ENCODE results near the gene RAC2. TPM values are rescaled to one million over a fixed set of nuclear protein-coding genes. Genes with fewer than 3 reads are reported as not detected.

Gene RAC2
- polyA plus RNA-seq, 2 of the 4 experiments (the other 2 are of a cell fraction), result 0.05 TPM; not detected in 1

GRCh38 chr22:37241351-37242142 is 2.5 kb downstream of the RAC2 start:
- 82% methylated on average over 16 of the region's 19 CpGs for WGBS (ENCODE audit: missing lambda C conversion rate)
- H3K27ac ChIP-seq, result no peak overlapping the region
- POLR2A ChIA-PET, result no interaction called here
- FAIRE-seq (no peak), DNase-seq (ENCODE audit: low read depth in 1 of 2, low spot score in 1 of 2) (no peak), ATAC-seq (no peak)
- no peak overlapping the region for H3K4me3 ChIP-seq
- CTCF ChIA-PET, result interaction anchor here (0.8 to 4.9 kb wide), 6 partner anchors 9 to 73 kb away, joined by 3 to 42 read pairs (median 6); no protein-coding TSS in a partner anchor
- H3K4me2 ChIP-seq, result no peak overlapping the region
- H3K9me3 ChIP-seq, result no peaks in the 10 kb centered on the region
- peaks cover 3% of the 10 kb centered on the region; the same call in 1 of the 3 replicates for H3K4me1 ChIP-seq
- no peak for TF ChIP-seq JUN (IDR thresholded peaks at IDR 0.05)

GRCh38 chr22:37240941-37241320 is 3.1 kb downstream of the RAC2 start:
- FAIRE-seq (no peak), DNase-seq (ENCODE audit: low read depth in 1 of 2, low spot score in 1 of 2) (no peak), ATAC-seq (no peak)
- H3K9me3 ChIP-seq, result no peaks in the 10 kb centered on the region
- ChIA-PET POLR2A (no interaction called here), CTCF (interaction anchor here (0.9 to 2.5 kb wide), 3 partner anchors 9 to 74 kb away, joined by 5 to 15 read pairs (median 5); no protein-coding TSS in a partner anchor)
- H3K4me3 ChIP-seq, result no peak overlapping the region
- no peak overlapping the region for H3K27ac ChIP-seq
- H3K4me1 ChIP-seq, result peaks cover 3% of the 10 kb centered on the region; the same call in 1 of the 3 replicates
- 88% methylated on average over 7 of the region's 7 CpGs for WGBS (ENCODE audit: missing lambda C conversion rate)
- H3K4me2 ChIP-seq, result no peak overlapping the region
- TF ChIP-seq ZNF302 (CRISPR knock-in tag; IDR thresholded peaks at IDR 0.05), result no peak
- no peak for TF ChIP-seq HDAC2 (IDR thresholded peaks at IDR 0.05)
- TF ChIP-seq CBX8 (IDR thresholded peaks at IDR 0.05), result no peak
- TF ChIP-seq NPAS2 (CRISPR knock-in tag; IDR thresholded peaks at IDR 0.05; ENCODE audit: borderline replicate concordance), result no peak

GRCh38 chr22:37240240-37240940 is 3.7 kb downstream of the RAC2 start:
- 79% methylated on average over 7 of the region's 11 CpGs for WGBS (ENCODE audit: missing lambda C conversion rate)
- no peaks in the 10 kb centered on the region for H3K9me3 ChIP-seq
- no peak overlapping the region for H3K4me2 ChIP-seq
- FAIRE-seq, result no peak
- H3K4me3 ChIP-seq, result no peak overlapping the region
- no peak overlapping the region for H3K27ac ChIP-seq
- POLR2A ChIA-PET, result no interaction called here
- TF ChIP-seq ZC3H11A (IDR thresholded peaks at IDR 0.05), result no peak
- no peak for TF ChIP-seq MYC (IDR thresholded peaks at IDR 0.05; ENCODE audit: borderline replicate concordance, low read length)
- no peak for TF ChIP-seq ZFP36 (IDR thresholded peaks at IDR 0.05; ENCODE audit: borderline replicate concordance, partially characterized antibody)
- TF ChIP-seq EHF (CRISPR knock-in tag; IDR thresholded peaks at IDR 0.05), result no peak
- no peak for TF ChIP-seq NPAS2 (CRISPR knock-in tag; IDR thresholded peaks at IDR 0.05; ENCODE audit: borderline replicate concordance)
- no peak for TF ChIP-seq RAD21 (conservative IDR thresholded peaks at IDR 0.05 in 1 of 2, IDR thresholded peaks at IDR 0.05 in 1 of 2)
- TF ChIP-seq FOSL2 (IDR thresholded peaks at IDR 0.05), result no peak
- TF ChIP-seq FOSL2 (CRISPR knock-in tag; IDR thresholded peaks at IDR 0.05), result no peak
- no peak for ATAC-seq
- CTCF ChIA-PET, result interaction anchor here (0.9 to 2.5 kb wide), 4 partner anchors 9 to 74 kb away, joined by 4 to 15 read pairs (median 5); no protein-coding TSS in a partner anchor
- DNase-seq (ENCODE audit: low read depth in 1 of 2, low spot score in 1 of 2), result no peak
- H3K4me1 ChIP-seq, result peaks cover 3% of the 10 kb centered on the region; the same call in 1 of the 3 replicates

- Histone ChIP-seq H3K9me3 (no peaks in the 10 kb centered on the region), H3K4me1 (peaks cover 3% of the 10 kb centered on the region; the same call in 1 of the 3 replicates), H3K4me3 (no peak overlapping the region), H3K27ac (no peak overlapping the region), H3K4me2 (no peak overlapping the region)
- ChIA-PET CTCF (interaction anchor here (0.5 to 2.5 kb wide), 4 partner anchors 11 to 553 kb away, joined by 4 to 15 read pairs (median 4); no protein-coding TSS in a partner anchor), POLR2A (no interaction called here)
- TF ChIP-seq USF2 (IDR thresholded peaks at IDR 0.05) (no peak), E2F6 (IDR thresholded peaks at IDR 0.05; ENCODE audit: borderline replicate concordance, low read depth) (no peak), HDAC2 (IDR thresholded peaks at IDR 0.05) (no peak), POLR2AphosphoS2 (conservative IDR thresholded peaks at IDR 0.05; ENCODE audit: low read length) (no peak), KDM5A (IDR thresholded peaks at IDR 0.05) (no peak), ZNF302 (CRISPR knock-in tag; IDR thresholded peaks at IDR 0.05) (no peak), RAD21 (conservative IDR thresholded peaks at IDR 0.05 in 1 of 2, IDR thresholded peaks at IDR 0.05 in 1 of 2) (no peak), RCOR1 (IDR thresholded peaks at IDR 0.05; ENCODE audit: low read depth, low read length) (no peak), CBX2 (IDR thresholded peaks at IDR 0.05; ENCODE audit: borderline replicate concordance, low read depth) (no peak)
- DNase-seq (ENCODE audit: low read depth in 1 of 2, low spot score in 1 of 2) (no peak), ATAC-seq (no peak), FAIRE-seq (no peak)
- WGBS (ENCODE audit: missing lambda C conversion rate), result 79% methylated on average over 7 of the region's 10 CpGs
These were observed 4.5 kb downstream of the RAC2 start for GRCh38 chr22:37239336-37240239.
